ENCODE measurements around the gene KIAA1958. TPM values are rescaled to one million over a fixed set of nuclear protein-coding genes. Genes with fewer than 3 reads are reported as not detected.

Gene KIAA1958
- total and polyA plus RNA-seq, 2 of the 8 experiments (the other 6 are each of a cell fraction or from before 2014, with no cell fraction given) = 11.4 to 43.8 TPM

- DNase-seq (ENCODE audit: low read depth in 1 of 2, low spot score in 2 of 2) = no peak
- H2BK12ac ChIP-seq (ENCODE audit: low read depth, low read length) = no peak overlapping the region
- H2AFZ ChIP-seq (ENCODE audit: low read length) = no peak overlapping the region
- H2BK120ac ChIP-seq (replicated peaks; ENCODE audit: low read depth, low read length) = no peak overlapping the region
- peaks cover 8% of the 10 kb centered on the region for H3K79me1 ChIP-seq (ENCODE audit: low read depth, low read length)
- H2BK5ac ChIP-seq (ENCODE audit: low read depth, low read length) = no peak overlapping the region
- no peak for FAIRE-seq
- POLR2A ChIA-PET (ENCODE audit: partially characterized antibody) = no interaction called here
- no peak overlapping the region for H3K4me2 ChIP-seq (ENCODE audit: insufficient read depth in 1 of 2, low read depth in 2 of 2, low read length in 2 of 2)
- no peak overlapping the region for H3K9ac ChIP-seq (replicated peaks in 1 of 4; ENCODE audit: extremely low read depth in 1 of 4, low read depth in 3 of 4, low read length in 3 of 4)
- 62% methylated on average over 3 of the region's 3 CpGs; no CpG with 5 or more reads in 1 of the 2 experiments for WGBS, 2 experiments (ENCODE audit: extremely low coverage in 1 of 2, insufficient coverage in 1 of 2, insufficient read length in 1 of 2, insufficient replicate concordance in 2 of 2, low coverage in 1 of 2, low lambda C conversion rate in 2 of 2, missing lambda C conversion rate in 1 of 2)
- no peak overlapping the region for H4K91ac ChIP-seq (replicated peaks; ENCODE audit: insufficient read length, low read length)
- no peak overlapping the region for H3K23ac ChIP-seq (ENCODE audit: insufficient read length)
- H3K36me3 ChIP-seq (ENCODE audit: control insufficient read depth in 2 of 4, insufficient read depth in 4 of 4, low read length in 3 of 4) = no peaks in the 10 kb centered on the region
- no peak overlapping the region for H3K18ac ChIP-seq (ENCODE audit: extremely low read depth, low read length)
- no peak overlapping the region for H4K5ac ChIP-seq (ENCODE audit: insufficient read length, low read depth, low read length)
- CTCF ChIA-PET (ENCODE audit: partially characterized antibody) = no interaction called here
- no peak overlapping the region for H3K56ac ChIP-seq (replicated peaks; ENCODE audit: insufficient read length, low read depth, low read length)
- H3K4me3 ChIP-seq (ENCODE audit: extremely low read depth in 1 of 4, insufficient read depth in 2 of 4, low read depth in 3 of 4, low read length in 4 of 4) = no peak overlapping the region
- H3K9me3 ChIP-seq (ENCODE audit: insufficient read depth in 2 of 2, low read depth in 1 of 2, low read length in 1 of 2) = no peaks in the 10 kb centered on the region
- no peak overlapping the region for H2BK20ac ChIP-seq (ENCODE audit: low read length)
- no peak overlapping the region for H3K14ac ChIP-seq (ENCODE audit: insufficient read length)
- no peak overlapping the region for H4K8ac ChIP-seq (ENCODE audit: extremely low read depth, insufficient read depth, low read length)
- no peak overlapping the region for H3K27ac ChIP-seq (ENCODE audit: low read depth, low read length)
- no peaks in the 10 kb centered on the region for H3K27me3 ChIP-seq (replicated peaks in 1 of 4; ENCODE audit: control insufficient read depth in 3 of 4, extremely low read depth in 1 of 4, insufficient read depth in 3 of 4, low read length in 3 of 4)
- H2BK15ac ChIP-seq (ENCODE audit: low read length) = no peak overlapping the region
- H2AK5ac ChIP-seq (ENCODE audit: low read depth, low read length) = no peak overlapping the region
- H3K23me2 ChIP-seq (ENCODE audit: low read depth, low read length) = no peaks in the 10 kb centered on the region
- H3K4ac ChIP-seq (replicated peaks; ENCODE audit: insufficient read length, low read depth, low read length) = no peak overlapping the region
- H3K4me1 ChIP-seq (replicated peaks in 1 of 4; ENCODE audit: control insufficient read depth in 3 of 4, insufficient read depth in 4 of 4, low read length in 3 of 4) = peaks cover 0 to 6% (median 0%) of the 10 kb centered on the region in 4 experiments; a peak in 2 of 7 replicates
- peaks cover 0 to 94% of the 10 kb centered on the region in 2 experiments; a peak in 3 of 4 replicates for H3K79me2 ChIP-seq (ENCODE audit: control insufficient read depth in 1 of 2, insufficient read depth in 2 of 2, low read length in 2 of 2)
- H4K20me1 ChIP-seq (replicated peaks in 1 of 2; ENCODE audit: control insufficient read depth in 1 of 2, insufficient read depth in 2 of 2, low read length in 2 of 2) = peaks cover 0 to 7% of the 10 kb centered on the region in 2 experiments
- TF ChIP-seq CTCF (IDR thresholded peaks at IDR 0.05; ENCODE audit: control extremely low read depth in 1 of 3, insufficient read depth in 1 of 3, low read depth in 1 of 3, low read length in 3 of 3) (no peak), SIN3A (conservative IDR thresholded peaks at IDR 0.05 in 1 of 2, IDR thresholded peaks at IDR 0.05 in 1 of 2; ENCODE audit: low read depth in 1 of 2, low read length in 2 of 2) (no peak), SP4 (IDR thresholded peaks at IDR 0.05; ENCODE audit: low read length) (no peak), POU5F1 (IDR thresholded peaks at IDR 0.05; ENCODE audit: low read depth, low read length) (no peak), SIX5 (IDR thresholded peaks at IDR 0.05; ENCODE audit: low read depth, low read length) (no peak), EP300 (IDR thresholded peaks at IDR 0.05; ENCODE audit: borderline replicate concordance in 1 of 2, low read depth in 2 of 2, low read length in 2 of 2) (no peak), EGR1 (IDR thresholded peaks at IDR 0.05; ENCODE audit: borderline replicate concordance, low read depth, low read length) (no peak), TAF7 (optimal IDR thresholded peaks at IDR 0.05; ENCODE audit: borderline replicate concordance, low read depth, low read length) (no peak), GABPA (IDR thresholded peaks at IDR 0.05; ENCODE audit: borderline replicate concordance, insufficient read depth, low read length) (no peak), FOSL1 (IDR thresholded peaks at IDR 0.05; ENCODE audit: insufficient read depth, low read depth, low read length) (no peak), CTBP2 (IDR thresholded peaks at IDR 0.05; ENCODE audit: borderline replicate concordance, insufficient read depth, insufficient read length, low read length) (no peak)
Measured at GRCh38 chr9:112520656-112521055, 34.0 kb downstream of the KIAA1958 start.

All from H1 (cell line).